HepG2 (cell line): Measurements from ENCODE around the gene TPRG1L. TPM values are rescaled to one million over a fixed set of nuclear protein-coding genes. Genes with fewer than 3 reads are reported as not detected.

Source experiments
- ATF7 ChIP-seq, 2 experiments: fragments of 450-650 bp in 1 of 2; sonication (generic) in 1 of 2; formaldehyde crosslinking in 1 of 2; IDR thresholded peaks; 2 replicates each; pipeline versions ENCODE4 v1.4.0 to v1.6.1; 2016 to 2020; ENCODE audit warnings: antibody characterized with exemption in 1 of 2, mild to moderate bottlenecking in 1 of 2, missing genetic modification reagents in 1 of 2
- DR1 ChIP-seq: sonication (generic); formaldehyde crosslinking; IDR thresholded peaks from 2 replicates; pipeline ENCODE4 v1.8.0; 2021; ENCODE audit warnings: mild to moderate bottlenecking, missing genetic modification reagents, inconsistent platforms
- FIP1L1 ChIP-seq: fragments of 200-400 bp; formaldehyde crosslinking; IDR thresholded peaks from 2 replicates; pipeline ENCODE4 v1.6.1; 2018; ENCODE audit warnings: low read depth, mild to moderate bottlenecking, low read length, moderate library complexity, borderline replicate concordance; ENCODE audit not compliant: insufficient read depth
- NCOR1 ChIP-seq: fragments of 200-600 bp; sonication (generic); IDR thresholded peaks from 2 replicates; pipeline ENCODE4 v1.7.0; 2017; ENCODE audit warnings: antibody characterized with exemption, low read length, borderline replicate concordance
- SP4 ChIP-seq: sonication (generic); formaldehyde crosslinking; IDR thresholded peaks from 2 replicates; pipeline ENCODE4 v1.8.1; 2023; ENCODE audit warnings: mild to moderate bottlenecking, missing genetic modification reagents
- TBL1XR1 ChIP-seq: fragments of 150-350 bp; IDR thresholded peaks from 2 replicates; pipeline ENCODE4 v1.6.1; 2014; ENCODE audit warnings: borderline replicate concordance, low read length; ENCODE audit not compliant: partially characterized antibody
- TCF7L2 ChIP-seq: IDR thresholded peaks from 2 replicates; pipeline ENCODE4 v1.6.1; 2011; ENCODE audit warnings: mild to moderate bottlenecking, low read depth, low read length, moderate library complexity
- ZNF225 ChIP-seq: sonication (generic); formaldehyde crosslinking; IDR thresholded peaks from 2 replicates; pipeline ENCODE4 v1.4.0; 2020; ENCODE audit warnings: mild to moderate bottlenecking, missing genetic modification reagents
- ZNF407 ChIP-seq: sonication (generic); formaldehyde crosslinking; IDR thresholded peaks from one replicate; pipeline ENCODE4 v1.5.1; 2020; ENCODE audit warnings: mild to moderate bottlenecking, missing genetic modification reagents; ENCODE audit errors: not compliant biosample characterization
- ZNF543 ChIP-seq: sonication (generic); formaldehyde crosslinking; IDR thresholded peaks from 2 replicates; pipeline ENCODE4 v1.4.0; 2020; ENCODE audit warnings: mild to moderate bottlenecking, missing genetic modification reagents
- ZNF563 ChIP-seq: sonication (generic); formaldehyde crosslinking; IDR thresholded peaks from 2 replicates; pipeline ENCODE4 v1.8.0; 2022; ENCODE audit warnings: mild to moderate bottlenecking, moderate library complexity, missing genetic modification reagents
- ZNF687 ChIP-seq: sonication (generic); formaldehyde crosslinking; IDR thresholded peaks from 2 replicates; pipeline ENCODE4 v1.5.1; 2020; ENCODE audit warnings: mild to moderate bottlenecking, missing genetic modification reagents, moderate library complexity
- ZNF777 ChIP-seq: sonication (generic); formaldehyde crosslinking; IDR thresholded peaks from 2 replicates; pipeline ENCODE4 v1.4.0; 2020; ENCODE audit warnings: missing genetic modification reagents
- polyA plus RNA-seq, 8 experiments: library from polyadenylated mRNA; depleted of rRNA in 3 of 8; stranded (reverse) in 7 of 8; unstranded in 1 of 8; fragments of >200 nt; fragmentation: Illumina TruSeq in 4 of 8; extraction: Trizol in 4 of 8; gene quantifications; 2 replicates each; pipeline versions ENCODE4 v1.2.1 to v1.2.3, GENCODE V29; 2011 to 2016; ENCODE audit warnings: low read depth in 4 of 8, missing spikeins in 1 of 8, mixed read lengths in 1 of 8; ENCODE audit not compliant: insufficient read depth in 1 of 8
- total RNA-seq, 5 experiments: library from RNA; depleted of rRNA; stranded (reverse); fragments of >200 nt; fragmentation: Illumina TruSeq; extraction: Trizol; gene quantifications; 2 replicates each; pipeline ENCODE4 v1.2.3, GENCODE V29; 2016; ENCODE audit warnings: low read depth in 1 of 5
- TF ChIP-seq, protein P1 (sequence below): sonication (generic); formaldehyde crosslinking; IDR thresholded peaks from 2 replicates; pipeline ENCODE4 v1.9.0; 2021; ENCODE audit warnings: missing genetic modification reagents, borderline replicate concordance

Gene TPRG1L
- total and polyA plus RNA-seq, 2 of the 13 experiments (the other 11 are each of a cell fraction or from before 2014, with no cell fraction given) = 21.3 to 37.4 TPM

DNA sequence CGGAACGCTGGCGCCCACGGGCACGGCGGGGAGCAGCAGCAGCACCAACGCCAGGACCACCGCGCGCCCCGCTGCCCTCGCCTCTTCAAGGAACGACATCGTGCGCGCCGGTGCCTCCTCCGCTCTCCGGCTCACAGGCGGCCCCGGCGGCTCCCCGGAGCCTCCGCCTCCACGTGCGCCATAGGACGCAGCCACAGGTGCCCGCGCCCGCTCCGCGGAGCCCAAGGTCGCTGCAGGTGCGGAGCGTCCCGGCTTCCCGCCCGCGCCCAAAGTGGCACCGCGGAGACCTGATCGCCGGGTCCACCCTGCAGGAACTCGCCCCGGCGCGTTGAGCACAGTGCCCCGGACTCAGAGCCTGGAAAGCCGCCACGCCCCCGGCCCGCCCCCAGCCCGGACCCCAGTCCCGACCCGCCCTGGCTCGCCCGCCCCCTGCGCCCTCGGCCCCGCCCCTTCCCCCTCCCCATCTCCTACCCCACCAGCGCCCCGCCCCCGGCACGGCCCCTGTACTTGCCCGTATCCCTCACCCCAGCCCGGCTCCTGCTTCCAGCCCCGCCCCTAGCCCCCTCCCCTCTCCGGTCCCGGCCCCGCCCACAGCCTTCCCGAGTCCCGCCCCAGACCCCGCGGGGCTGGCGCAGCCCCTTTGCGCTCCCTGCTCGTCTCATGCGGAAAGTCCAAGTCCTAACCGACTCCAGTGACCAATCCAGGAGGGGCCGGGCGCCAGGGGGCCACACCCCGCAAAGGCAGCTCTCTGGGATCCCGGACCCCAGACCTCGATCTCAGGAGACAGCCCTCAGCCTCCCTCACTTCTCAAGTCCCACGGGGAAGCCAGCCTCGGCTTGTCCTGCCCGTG, 13.4 kb upstream of the TPRG1L start, which contains the start of gene MEGF6 (continued):
- TF ChIP-seq ATF7 (IDR thresholded peaks at IDR 0.05) (no peak), ATF7 (CRISPR knock-in tag; IDR thresholded peaks at IDR 0.05) (no peak), ZNF563 (peak; percentile 60; the same call in 1 of the 2 replicates), TCF7L2 (no peak), ZNF777 (CRISPR knock-in tag) (0 out of 2 replicates have a peak, but pooled peaks have one; percentile 21), ZNF543 (CRISPR knock-in tag) (no peak), DR1 (CRISPR knock-in tag) (no peak), ZNF407 (CRISPR knock-in tag) (no peak), ZNF225 (CRISPR knock-in tag) (0 out of 2 replicates have a peak, but pooled peaks have one; percentile 48), SP4 (peak; percentile 41; the same call in 1 of the 2 replicates), TBL1XR1 (no peak), ZNF687 (CRISPR knock-in tag) (peak; percentile 69), FIP1L1 (no peak), NCOR1 (no peak)
- TF ChIP-seq, protein P1, sequence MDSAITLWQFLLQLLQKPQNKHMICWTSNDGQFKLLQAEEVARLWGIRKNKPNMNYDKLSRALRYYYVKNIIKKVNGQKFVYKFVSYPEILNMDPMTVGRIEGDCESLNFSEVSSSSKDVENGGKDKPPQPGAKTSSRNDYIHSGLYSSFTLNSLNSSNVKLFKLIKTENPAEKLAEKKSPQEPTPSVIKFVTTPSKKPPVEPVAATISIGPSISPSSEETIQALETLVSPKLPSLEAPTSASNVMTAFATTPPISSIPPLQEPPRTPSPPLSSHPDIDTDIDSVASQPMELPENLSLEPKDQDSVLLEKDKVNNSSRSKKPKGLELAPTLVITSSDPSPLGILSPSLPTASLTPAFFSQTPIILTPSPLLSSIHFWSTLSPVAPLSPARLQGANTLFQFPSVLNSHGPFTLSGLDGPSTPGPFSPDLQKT = no peak
